Endothelial cell of umbilical vein (primary cell): ENCODE measurements around the gene VWA7. TPM values are rescaled to one million over a fixed set of nuclear protein-coding genes. Genes with fewer than 3 reads are reported as not detected.

Experiments used
- BruUV-seq: library from RNA; stranded (reverse); fragments of 400-500 nt; replicated peaks from 2 replicates; lab custom pipeline; 2021; lab: Mats Ljungman, UMichigan
- CTCF ChIA-PET: fragments of 300-600, 350-600 bp; sonication (Branson Sonifier 250); formaldehyde crosslinking; loops from one replicate; lab custom pipeline; 2021; ENCODE audit warnings: antibody characterized with exemption, inconsistent platforms; lab: Charles Lee
- POLR2A ChIA-PET: fragments of 300-600, 350-600 bp; sonication (Branson Sonifier 250); formaldehyde crosslinking; loops from one replicate; lab custom pipeline; 2021; ENCODE audit warnings: antibody characterized with exemption, inconsistent platforms; lab: Charles Lee
- DNase-seq: peaks from one replicate; pipeline ENCODE4 v3.0.0-alpha.2; 2011; ENCODE audit warnings: low read depth, low spot score
- FAIRE-seq: peaks from 2 replicates; lab custom pipeline; 2011; peaks lifted over from hg19 to GRCh38; lab: Jason Lieb, UNC
- H2AFZ ChIP-seq: 2 replicates; pipeline ENCODE4 v1.6.0; 2012; ENCODE audit warnings: low read depth, low read length, control low read depth, inconsistent platforms
- H3K27ac ChIP-seq: 2 replicates; pipeline ENCODE4 v1.5.1; 2011; ENCODE audit warnings: low read depth, mild to moderate bottlenecking, control low read depth, low read length, moderate library complexity; ENCODE audit not compliant: insufficient read depth
- H3K27me3 ChIP-seq, 2 experiments: 2 replicates each; pipeline versions ENCODE4 v1.6.0 to v1.6.1; 2011; ENCODE audit warnings: low read length in 2 of 2, mixed read lengths in 1 of 2; ENCODE audit not compliant: control insufficient read depth in 2 of 2, insufficient read depth in 2 of 2
- H3K36me3 ChIP-seq, 2 experiments: 2 replicates in 1 of 2; 3 replicates in 1 of 2; pipeline ENCODE4 v1.5.1; 2011; ENCODE audit warnings: low read length in 2 of 2, mild to moderate bottlenecking in 1 of 2, moderate library complexity in 1 of 2; ENCODE audit not compliant: control insufficient read depth in 2 of 2, insufficient read depth in 2 of 2; ENCODE audit errors: extremely low read depth in 1 of 2
- H3K4me1 ChIP-seq: 3 replicates; pipeline ENCODE4 v1.5.1; 2011; ENCODE audit warnings: mild to moderate bottlenecking, low read length; ENCODE audit not compliant: control insufficient read depth, insufficient read depth; ENCODE audit errors: extremely low read depth
- H3K4me2 ChIP-seq: 2 replicates; pipeline ENCODE4 v1.6.1; 2011; ENCODE audit warnings: low read length, control low read depth, mixed read lengths; ENCODE audit not compliant: insufficient read depth
- H3K4me3 ChIP-seq, 3 experiments: fragments of 200-600 bp in 1 of 3; sonication (generic), shearing (Covaris generic) in 1 of 3; replicated peaks in 1 of 3; 2 replicates each; pipeline ENCODE4 v1.5.1; 2011 to 2016; ENCODE audit warnings: control low read depth in 3 of 3, low read length in 3 of 3, mild to moderate bottlenecking in 2 of 3, inconsistent platforms in 1 of 3, low read depth in 1 of 3, moderate library complexity in 1 of 3; ENCODE audit not compliant: insufficient read depth in 1 of 3
- H3K79me2 ChIP-seq: 2 replicates; pipeline ENCODE4 v1.6.0; 2012; ENCODE audit warnings: low read length, inconsistent platforms; ENCODE audit not compliant: control insufficient read depth, insufficient read depth
- H3K9ac ChIP-seq: replicated peaks from 2 replicates; pipeline ENCODE3; 2011; ENCODE audit warnings: low read length, control low read depth; ENCODE audit not compliant: insufficient read depth; ENCODE audit errors: extremely low read depth
- H3K9me1 ChIP-seq: replicated peaks from 3 replicates; pipeline ENCODE4 v1.6.0; 2011; ENCODE audit warnings: mild to moderate bottlenecking, low read length; ENCODE audit not compliant: control insufficient read depth, insufficient read depth; ENCODE audit errors: extremely low read depth
- H3K9me3 ChIP-seq: replicated peaks from 2 replicates; pipeline ENCODE4 v1.5.1; 2012; ENCODE audit warnings: low read length, inconsistent platforms; ENCODE audit not compliant: control insufficient read depth, insufficient read depth
- H4K20me1 ChIP-seq: replicated peaks from 2 replicates; pipeline ENCODE3; 2011; ENCODE audit warnings: mild to moderate bottlenecking, low read length; ENCODE audit not compliant: control insufficient read depth, insufficient read depth; ENCODE audit errors: extremely low read depth
- FOS ChIP-seq: IDR thresholded peaks from 2 replicates; pipeline ENCODE4 v1.6.1; 2011; ENCODE audit warnings: mild to moderate bottlenecking, low read length, moderate library complexity, borderline replicate concordance; ENCODE audit not compliant: insufficient read depth
- JUN ChIP-seq: IDR thresholded peaks from 2 replicates; pipeline ENCODE4 v1.6.1; 2011; ENCODE audit warnings: borderline replicate concordance, low read depth; ENCODE audit not compliant: insufficient read length, insufficient read depth
- MYC ChIP-seq: IDR thresholded peaks from one replicate; pipeline ENCODE4 v1.6.1; 2011; ENCODE audit warnings: mild to moderate bottlenecking, low read depth, low read length
- POLR2A ChIP-seq: IDR thresholded peaks from 2 replicates; pipeline ENCODE4 v1.6.1; 2012; ENCODE audit warnings: low read depth, mild to moderate bottlenecking, control low read depth, low read length
- POLR2AphosphoS5 ChIP-seq: IDR thresholded peaks from 2 replicates; pipeline ENCODE4 v1.6.1; 2012; ENCODE audit warnings: low read depth, mild to moderate bottlenecking, control low read depth, low read length, moderate library complexity; ENCODE audit not compliant: insufficient read depth
- dilution Hi-C: fragments of 300-500 bp; cut with MboI; formaldehyde crosslinking; loops from one replicate; pipeline ENCODE4 v1.15.0; 2019; ENCODE audit warnings: low sequenced_read_pairs; ENCODE audit not compliant: extremely low pct_ligation_motif_present
- intact Hi-C: fragments of 100-400 bp; cut with micrococcal nuclease; formaldehyde crosslinking; loops from one replicate; pipeline ENCODE4 v1.10.0; 2022
- polyA plus RNA-seq, 4 experiments: library from polyadenylated mRNA; depleted of rRNA in 3 of 4; stranded (reverse) in 3 of 4; unstranded in 1 of 4; fragments of >200 nt; gene quantifications; 2 replicates each; pipeline versions ENCODE4 v1.2.1 to v1.2.3, GENCODE V29; 2011 to 2012; ENCODE audit warnings: missing spikeins in 1 of 4
- total RNA-seq: library from RNA; stranded (reverse); gene quantifications from 2 replicates; pipeline ENCODE4 v1.2.3, GENCODE V29; 2021
- TF ChIP-seq, protein P1 (sequence below), 2 donors: IDR thresholded peaks; 1 replicate in 1 of 2; 2 replicates in 1 of 2; pipeline ENCODE4 v1.5.1; 2011; ENCODE audit warnings: low read length in 2 of 2, mild to moderate bottlenecking in 2 of 2, moderate library complexity in 2 of 2, control low read depth in 1 of 2, inconsistent platforms in 1 of 2, low read depth in 1 of 2; ENCODE audit not compliant: insufficient read depth in 1 of 2; ENCODE audit errors: extremely low read depth in 1 of 2
- TF ChIP-seq, protein P2 (sequence below): IDR thresholded peaks from 2 replicates; pipeline ENCODE4 v1.6.1; 2011; ENCODE audit not compliant: insufficient read depth, insufficient read length

The VWA7 gene
- total and polyA plus RNA-seq, 2 donors (not counting 3 experiments of a cell fraction or from before 2014, with no cell fraction given): 0.11 to 0.51 TPM

DNA sequence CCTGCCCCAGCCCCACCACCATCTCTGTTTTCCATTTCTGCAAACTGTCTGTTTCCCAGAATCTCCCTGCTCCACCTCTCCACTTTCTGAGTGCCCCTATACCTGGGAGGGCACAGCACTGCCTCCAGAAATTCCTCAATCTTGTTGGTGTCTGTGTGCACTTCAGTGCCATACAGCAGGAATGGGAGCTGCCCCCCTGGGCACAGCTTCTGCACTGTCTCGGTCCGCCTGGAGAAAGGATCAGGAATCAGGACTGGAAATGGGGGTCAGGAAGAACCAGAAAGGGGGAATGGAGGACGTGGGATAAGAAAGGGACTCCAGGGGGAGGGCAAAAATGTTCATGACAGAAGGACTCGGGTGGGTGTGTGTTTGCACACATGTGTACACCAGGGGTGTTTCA lies 43.4 kb downstream of the VWA7 start:
- peaks cover 16 to 23% of the 10 kb centered on the region in 2 experiments for H3K36me3 ChIP-seq
- peak overlapping the region; percentile 94 for H3K27ac ChIP-seq
- peak overlapping the region; percentile 96 for H3K9ac ChIP-seq
- H4K20me1 ChIP-seq: no peaks in the 10 kb centered on the region
- peak overlapping the region in 1 of 3 experiments; percentile 98 for H3K4me3 ChIP-seq
- FAIRE-seq (no peak), DNase-seq (no peak)
- H3K9me3 ChIP-seq: no peaks in the 10 kb centered on the region
- H3K27me3 ChIP-seq: no peaks in the 10 kb centered on the region
- CTCF ChIA-PET: interaction anchor here (1.0 kb wide), 2 partner anchors 62 to 96 kb away, joined by 3 read pairs; partner anchors contain the start of gene VARS1
- peak overlapping the region; percentile 93 for H3K4me2 ChIP-seq
- BruUV-seq: no TSS peak
- H2AFZ ChIP-seq: no peak overlapping the region
- no peaks in the 10 kb centered on the region for H3K9me1 ChIP-seq
- TF ChIP-seq POLR2A: no peak
- no peak for TF ChIP-seq JUN
- TF ChIP-seq, protein P1, sequence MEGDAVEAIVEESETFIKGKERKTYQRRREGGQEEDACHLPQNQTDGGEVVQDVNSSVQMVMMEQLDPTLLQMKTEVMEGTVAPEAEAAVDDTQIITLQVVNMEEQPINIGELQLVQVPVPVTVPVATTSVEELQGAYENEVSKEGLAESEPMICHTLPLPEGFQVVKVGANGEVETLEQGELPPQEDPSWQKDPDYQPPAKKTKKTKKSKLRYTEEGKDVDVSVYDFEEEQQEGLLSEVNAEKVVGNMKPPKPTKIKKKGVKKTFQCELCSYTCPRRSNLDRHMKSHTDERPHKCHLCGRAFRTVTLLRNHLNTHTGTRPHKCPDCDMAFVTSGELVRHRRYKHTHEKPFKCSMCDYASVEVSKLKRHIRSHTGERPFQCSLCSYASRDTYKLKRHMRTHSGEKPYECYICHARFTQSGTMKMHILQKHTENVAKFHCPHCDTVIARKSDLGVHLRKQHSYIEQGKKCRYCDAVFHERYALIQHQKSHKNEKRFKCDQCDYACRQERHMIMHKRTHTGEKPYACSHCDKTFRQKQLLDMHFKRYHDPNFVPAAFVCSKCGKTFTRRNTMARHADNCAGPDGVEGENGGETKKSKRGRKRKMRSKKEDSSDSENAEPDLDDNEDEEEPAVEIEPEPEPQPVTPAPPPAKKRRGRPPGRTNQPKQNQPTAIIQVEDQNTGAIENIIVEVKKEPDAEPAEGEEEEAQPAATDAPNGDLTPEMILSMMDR (IDR thresholded peaks at IDR 0.05; ENCODE audit: extremely low read depth in 1 of 2, insufficient read depth in 1 of 2, low read depth in 1 of 2, low read length in 2 of 2): no peak
- no peak for TF ChIP-seq POLR2AphosphoS5
- dilution Hi-C loops: no loop called here
- POLR2A ChIA-PET: interaction anchor here (1.0 kb wide), 1 partner anchor 94 kb away, joined by 3 read pairs; the partner anchor contains the start of gene HSPA1B
- H3K79me2 ChIP-seq: peaks cover 41% of the 10 kb centered on the region
- peaks cover 37% of the 10 kb centered on the region for H3K4me1 ChIP-seq
- intact Hi-C loops: loop anchor here (1.0 to 10.0 kb wide), 2 partner anchors 94 to 189 kb away; partner anchors contain the start of genes ATP6V1G2, DDX39B, HSPA1B and NFKBIL1

DNA sequence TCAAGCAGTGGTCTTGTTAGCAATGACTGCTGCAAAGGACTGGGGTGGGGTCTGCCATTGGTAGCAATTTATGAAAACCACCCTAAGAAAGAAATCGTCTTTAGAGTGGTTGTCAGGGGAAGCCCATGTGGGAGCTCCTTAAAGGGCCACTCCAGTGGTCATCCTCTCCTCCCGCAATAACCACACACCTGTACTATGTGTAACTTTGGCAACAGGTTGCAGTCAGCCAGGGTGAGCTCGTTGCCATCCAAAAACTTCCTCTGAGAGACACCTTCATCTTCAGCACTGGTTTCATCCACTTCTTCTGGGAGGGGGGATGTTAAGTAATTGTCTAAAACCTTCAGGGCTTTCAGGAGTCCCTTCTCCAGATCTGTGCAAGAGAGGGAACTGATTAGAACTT lies 45.1 kb downstream of the VWA7 start:
- POLR2A ChIA-PET: no interaction called here
- CTCF ChIA-PET: interaction anchor here (0.9 to 1.8 kb wide), 3 partner anchors 98 to 104 kb away, joined by 3 to 5 read pairs (median 3); no protein-coding TSS in a partner anchor

More for the DNA sequence above, 45.1 kb downstream of the VWA7 start:
- H4K20me1 ChIP-seq: no peaks in the 10 kb centered on the region
- H3K79me2 ChIP-seq: peaks cover 41% of the 10 kb centered on the region
- no peaks in the 10 kb centered on the region for H3K9me1 ChIP-seq
- H3K27ac ChIP-seq: no peak overlapping the region
- TF ChIP-seq, protein P1 (IDR thresholded peaks at IDR 0.05; ENCODE audit: extremely low read depth in 1 of 2, insufficient read depth in 1 of 2, low read depth in 1 of 2, low read length in 2 of 2): no peak
- TF ChIP-seq FOS (no peak), JUN (no peak), MYC (no peak), POLR2A (no peak), POLR2AphosphoS5 (no peak)
- TF ChIP-seq, protein P2, sequence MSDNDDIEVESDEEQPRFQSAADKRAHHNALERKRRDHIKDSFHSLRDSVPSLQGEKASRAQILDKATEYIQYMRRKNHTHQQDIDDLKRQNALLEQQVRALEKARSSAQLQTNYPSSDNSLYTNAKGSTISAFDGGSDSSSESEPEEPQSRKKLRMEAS: no peak
- intact Hi-C loops (loop anchor here (10.0 kb wide), 1 partner anchor 187 kb away; the partner anchor contains the start of genes ATP6V1G2, DDX39B and NFKBIL1), dilution Hi-C loops (no loop called here)
- no peaks in the 10 kb centered on the region for H3K9me3 ChIP-seq
- DNase-seq (no peak), FAIRE-seq (no peak)
- H3K4me2 ChIP-seq: no peak overlapping the region
- no peak overlapping the region for H3K4me3 ChIP-seq
- peaks cover 19 to 30% of the 10 kb centered on the region in 2 experiments for H3K36me3 ChIP-seq
- no peak overlapping the region for H3K9ac ChIP-seq
- peaks cover 31% of the 10 kb centered on the region for H3K4me1 ChIP-seq
- no TSS peak for BruUV-seq
- H3K27me3 ChIP-seq: no peaks in the 10 kb centered on the region
- H2AFZ ChIP-seq: no peak overlapping the region
